ENCODE measurements around the gene IFT57.

The IFT57 gene

DNA sequence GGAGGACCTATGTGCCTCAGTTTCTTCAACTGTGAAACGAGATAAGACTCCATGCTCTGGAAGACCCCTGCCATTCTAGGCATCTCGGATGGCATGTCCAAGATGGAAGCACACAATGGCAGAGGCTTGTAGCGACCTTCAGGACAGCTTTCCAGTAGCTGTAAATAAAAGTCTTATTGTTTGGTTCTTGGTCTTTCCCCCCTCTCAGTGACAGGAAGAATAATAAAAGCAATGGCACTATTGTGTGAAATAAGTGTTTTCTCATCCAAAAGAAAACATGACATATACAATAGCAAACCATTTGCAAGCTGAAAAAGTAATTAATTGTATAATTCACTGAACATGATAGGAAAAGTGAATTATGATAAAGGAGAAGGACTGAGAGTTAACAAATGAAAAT is 98.9 kb downstream of the IFT57 start:
- DNase-seq: no peak

DNA sequence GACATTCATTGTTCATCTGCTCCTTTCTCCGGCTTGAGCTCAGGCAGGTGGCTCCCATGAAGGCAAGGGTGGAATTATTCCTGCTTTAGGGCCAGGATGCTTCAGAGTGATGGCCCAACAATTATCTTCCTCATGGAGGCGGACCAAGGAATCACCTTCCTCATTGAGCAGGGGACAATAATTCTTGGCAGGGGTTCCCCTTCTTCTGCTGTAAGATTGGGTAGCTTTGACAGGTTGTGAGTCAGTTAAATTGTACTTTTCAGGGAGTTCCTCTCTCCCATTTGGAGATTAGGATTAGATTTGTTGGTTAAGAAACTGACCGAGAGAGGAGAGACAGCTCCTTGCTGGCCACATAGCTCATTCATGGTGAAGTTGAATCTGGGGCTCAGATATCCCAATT is 99.9 kb downstream of the IFT57 start:
- no peak for DNase-seq

GRCh38 chr3:108119398-108120104 is 102.7 kb downstream of the IFT57 start:
- DNase-seq: no peak

- DNase-seq: no peak
Observed at GRCh38 chr3:108118038-108118768, 104.0 kb downstream of the IFT57 start.

- no peak for DNase-seq
Observed at GRCh38 chr3:108117241-108117775, 104.9 kb downstream of the IFT57 start.

- no peak for DNase-seq
Observed at GRCh38 chr3:108114423-108115065, 107.7 kb downstream of the IFT57 start.

GRCh38 chr3:108113975-108114374 is 108.2 kb downstream of the IFT57 start:
- DNase-seq: no peak

GRCh38 chr3:108110934-108111333 is 111.3 kb downstream of the IFT57 start:
- DNase-seq: peak; percentile 20
